ENCODE data around the gene TSEN2. TPM values are rescaled to one million over a fixed set of nuclear protein-coding genes. Genes with fewer than 3 reads are reported as not detected.
A peak's percentile ranks its signal among the peaks of the same experiment; 100 is the strongest.

Gene TSEN2
- polyA plus RNA-seq, 3 donors: 3.2 to 7.3 (median 3.9) TPM

DNA sequence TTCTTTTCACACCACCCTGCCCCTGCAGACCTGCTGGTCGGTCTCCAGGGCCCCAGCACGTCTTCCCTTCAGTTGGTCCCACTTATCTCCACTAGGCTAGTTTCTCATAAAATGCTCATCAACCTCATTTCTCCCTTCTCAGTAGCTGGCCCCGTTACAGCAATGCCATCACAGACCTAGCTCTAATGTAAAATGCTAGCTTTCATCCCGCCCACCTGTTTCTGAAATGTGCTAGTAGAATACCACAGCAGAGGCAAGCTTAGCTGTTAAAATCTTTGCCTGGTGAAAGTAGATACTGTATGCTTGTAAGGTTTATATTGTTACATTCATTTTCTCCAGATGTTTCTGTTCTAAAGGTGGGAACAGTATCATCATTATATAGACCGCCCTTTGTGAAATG lies 47.9 kb downstream of the TSEN2 start:
- WGBS (ENCODE audit: insufficient coverage): 86% methylated on average over 2 of the region's 5 CpGs
- no peaks in the 10 kb centered on the region for H3K4me1 ChIP-seq (ENCODE audit: control insufficient read depth in 1 of 2, insufficient read depth in 2 of 2, low read length in 2 of 2)
- no peaks in the 10 kb centered on the region for H3K27me3 ChIP-seq (ENCODE audit: control insufficient read depth in 2 of 2, insufficient read depth in 2 of 2, low read length in 2 of 2)
- intact Hi-C loops (cut with micrococcal nuclease): no loop called here
- Mint-ChIP-seq H3K27ac (peak overlapping the region in 2 of 7 donors; percentile 1 to 33), H3K27me3 (ENCODE audit: low read depth in 3 of 3) (peaks cover 0 to 5% (median 0%) of the 10 kb centered on the region in 3 donors), H3K36me3 (peaks cover 38 to 41% of the 10 kb centered on the region in 2 donors), H3K4me1 (no peaks in the 10 kb centered on the region), H3K9me3 (no peaks in the 10 kb centered on the region), H3K4me3 (no peak overlapping the region)
- peaks cover 24 to 49% of the 10 kb centered on the region in 2 donors for H3K36me3 ChIP-seq (replicated peaks in 1 of 2; ENCODE audit: control insufficient read depth in 1 of 2, insufficient read depth in 2 of 2, low read length in 2 of 2)
- TF ChIP-seq, protein P1, sequence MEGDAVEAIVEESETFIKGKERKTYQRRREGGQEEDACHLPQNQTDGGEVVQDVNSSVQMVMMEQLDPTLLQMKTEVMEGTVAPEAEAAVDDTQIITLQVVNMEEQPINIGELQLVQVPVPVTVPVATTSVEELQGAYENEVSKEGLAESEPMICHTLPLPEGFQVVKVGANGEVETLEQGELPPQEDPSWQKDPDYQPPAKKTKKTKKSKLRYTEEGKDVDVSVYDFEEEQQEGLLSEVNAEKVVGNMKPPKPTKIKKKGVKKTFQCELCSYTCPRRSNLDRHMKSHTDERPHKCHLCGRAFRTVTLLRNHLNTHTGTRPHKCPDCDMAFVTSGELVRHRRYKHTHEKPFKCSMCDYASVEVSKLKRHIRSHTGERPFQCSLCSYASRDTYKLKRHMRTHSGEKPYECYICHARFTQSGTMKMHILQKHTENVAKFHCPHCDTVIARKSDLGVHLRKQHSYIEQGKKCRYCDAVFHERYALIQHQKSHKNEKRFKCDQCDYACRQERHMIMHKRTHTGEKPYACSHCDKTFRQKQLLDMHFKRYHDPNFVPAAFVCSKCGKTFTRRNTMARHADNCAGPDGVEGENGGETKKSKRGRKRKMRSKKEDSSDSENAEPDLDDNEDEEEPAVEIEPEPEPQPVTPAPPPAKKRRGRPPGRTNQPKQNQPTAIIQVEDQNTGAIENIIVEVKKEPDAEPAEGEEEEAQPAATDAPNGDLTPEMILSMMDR (IDR thresholded peaks at IDR 0.05): no peak
- no peak overlapping the region for H3K4me2 ChIP-seq (replicated peaks; ENCODE audit: extremely low read depth, low read length, poor library complexity, severe bottlenecking)
- H3K9me3 ChIP-seq (replicated peaks in 1 of 2; ENCODE audit: control insufficient read depth in 1 of 2, insufficient read depth in 1 of 2, low read length in 2 of 2): no peaks in the 10 kb centered on the region
- no peak overlapping the region for H3K27ac ChIP-seq (ENCODE audit: low read depth in 1 of 2, low read length in 2 of 2)
- H2AFZ ChIP-seq (ENCODE audit: insufficient read depth, low read depth, low read length, poor library complexity, severe bottlenecking): no peak overlapping the region
- DNase-seq: no peak
- H4K20me1 ChIP-seq (ENCODE audit: insufficient read depth, low read length): no peaks in the 10 kb centered on the region
- no peaks in the 10 kb centered on the region for H3K79me2 ChIP-seq (ENCODE audit: insufficient read depth, low read length)
- H3K9ac ChIP-seq (ENCODE audit: insufficient read depth, low read length, poor library complexity, severe bottlenecking): no peak overlapping the region
- H3K4me3 ChIP-seq (replicated peaks in 1 of 3; ENCODE audit: low read depth in 2 of 3, low read length in 3 of 3): no peak overlapping the region

DNA sequence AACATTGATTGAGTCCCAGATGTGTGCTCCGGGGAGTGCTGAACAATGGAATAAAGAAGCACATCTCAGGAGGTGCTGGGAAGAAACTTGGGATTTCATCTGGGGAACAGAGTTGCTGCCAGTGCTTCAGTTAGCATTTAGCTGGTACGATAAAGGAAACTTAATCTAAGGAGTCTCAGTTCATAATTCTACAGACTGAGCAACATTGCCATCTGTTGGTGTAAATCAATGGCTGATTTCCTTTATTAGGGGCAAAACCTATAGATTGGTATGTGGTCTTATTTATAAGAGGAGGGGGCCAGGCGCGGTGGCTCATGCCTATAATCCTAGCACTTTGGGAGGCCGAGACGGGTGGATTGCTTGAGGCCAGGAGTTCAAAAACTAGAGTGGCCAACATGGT lies 52.1 kb downstream of the TSEN2 start:
- Mint-ChIP-seq H3K4me1 (no peaks in the 10 kb centered on the region), H3K27me3 (ENCODE audit: low read depth in 3 of 3) (peaks cover 0 to 6% (median 0%) of the 10 kb centered on the region in 3 donors), H3K4me3 (no peak overlapping the region), H3K27ac (peak overlapping the region in 1 of 7 donors; percentile 53), H3K36me3 (peaks cover 21% of the 10 kb centered on the region in 2 donors), H3K9me3 (no peaks in the 10 kb centered on the region)
- no peaks in the 10 kb centered on the region for H3K9me3 ChIP-seq (replicated peaks in 1 of 2; ENCODE audit: control insufficient read depth in 1 of 2, insufficient read depth in 1 of 2, low read length in 2 of 2)
- intact Hi-C loops (cut with micrococcal nuclease): no loop called here
- H3K4me2 ChIP-seq (replicated peaks; ENCODE audit: extremely low read depth, low read length, poor library complexity, severe bottlenecking): no peak overlapping the region
- WGBS (ENCODE audit: insufficient coverage): 100% methylated on average over 4 of the region's 6 CpGs
- H3K4me1 ChIP-seq (ENCODE audit: control insufficient read depth in 1 of 2, insufficient read depth in 2 of 2, low read length in 2 of 2): no peaks in the 10 kb centered on the region
- H3K27ac ChIP-seq (ENCODE audit: low read depth in 1 of 2, low read length in 2 of 2): no peak overlapping the region
- no peaks in the 10 kb centered on the region for H4K20me1 ChIP-seq (ENCODE audit: insufficient read depth, low read length)
- H3K27me3 ChIP-seq (ENCODE audit: control insufficient read depth in 2 of 2, insufficient read depth in 2 of 2, low read length in 2 of 2): no peaks in the 10 kb centered on the region
- peaks cover 15 to 22% of the 10 kb centered on the region in 2 donors for H3K36me3 ChIP-seq (replicated peaks in 1 of 2; ENCODE audit: control insufficient read depth in 1 of 2, insufficient read depth in 2 of 2, low read length in 2 of 2)
- H3K9ac ChIP-seq (ENCODE audit: insufficient read depth, low read length, poor library complexity, severe bottlenecking): no peak overlapping the region
- TF ChIP-seq, protein P1 (IDR thresholded peaks at IDR 0.05): no peak
- no peaks in the 10 kb centered on the region for H3K79me2 ChIP-seq (ENCODE audit: insufficient read depth, low read length)
- DNase-seq: no peak
- H2AFZ ChIP-seq (ENCODE audit: insufficient read depth, low read depth, low read length, poor library complexity, severe bottlenecking): no peak overlapping the region
- H3K4me3 ChIP-seq (replicated peaks in 1 of 3; ENCODE audit: low read depth in 2 of 3, low read length in 3 of 3): no peak overlapping the region

All from CD14-positive monocyte (primary cell).